ENCODE results near the gene GNA15.

Gene GNA15

GRCh38 chr19:3106509-3107141, 29.2 kb upstream of the GNA15 start:
- DNase-seq (ENCODE audit: low read depth in 2 of 2, low spot score in 1 of 2) = no peak

DNA sequence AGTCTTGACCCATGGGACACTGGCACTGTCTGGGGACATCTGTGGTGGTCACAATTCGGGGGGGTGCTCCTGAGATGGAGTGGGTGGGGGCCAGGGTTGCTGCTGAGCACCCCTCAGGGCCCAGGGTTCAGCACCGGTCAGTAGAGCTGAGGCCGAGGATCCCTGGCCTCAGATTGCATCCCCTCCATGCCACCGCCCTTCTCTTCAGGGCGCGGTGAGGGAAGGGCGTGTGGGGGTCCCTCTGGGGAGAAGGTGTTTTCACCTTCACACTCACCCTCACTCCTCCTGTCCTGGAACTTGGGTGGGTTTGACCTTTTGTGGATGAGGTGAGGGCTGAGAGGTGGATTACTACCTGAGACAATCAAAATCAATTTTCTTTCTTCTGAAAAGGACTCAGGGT, 28.2 kb upstream of the GNA15 start:
- DNase-seq (ENCODE audit: low read depth in 2 of 2, low spot score in 1 of 2) = no peak

GRCh38 chr19:3108775-3109174, 27.1 kb upstream of the GNA15 start:
- peak; percentile 35 to 53 for DNase-seq (ENCODE audit: low read depth in 2 of 2, low spot score in 1 of 2)

DNA sequence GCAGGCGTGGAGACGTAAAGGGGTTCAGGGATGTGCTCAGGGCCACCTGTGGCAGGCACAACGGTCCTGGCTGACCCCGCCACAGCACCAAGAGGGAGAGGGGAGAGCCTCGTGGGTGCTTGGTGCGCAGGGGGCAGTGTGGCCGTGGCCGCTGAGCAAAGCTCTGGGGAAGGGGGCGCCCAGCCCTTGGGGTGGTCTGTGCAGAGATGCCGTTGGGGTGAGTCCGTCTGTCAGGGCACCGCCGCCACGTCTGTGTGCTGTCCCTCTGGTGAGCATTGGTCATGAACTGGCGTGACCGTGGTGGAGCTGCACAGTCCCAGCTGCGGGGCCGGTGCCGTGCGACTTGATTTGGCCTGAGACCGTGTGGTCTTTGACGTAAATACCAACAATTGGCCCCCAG, 26.3 kb upstream of the GNA15 start:
- no peak for DNase-seq (ENCODE audit: low read depth in 2 of 2, low spot score in 1 of 2)

DNA sequence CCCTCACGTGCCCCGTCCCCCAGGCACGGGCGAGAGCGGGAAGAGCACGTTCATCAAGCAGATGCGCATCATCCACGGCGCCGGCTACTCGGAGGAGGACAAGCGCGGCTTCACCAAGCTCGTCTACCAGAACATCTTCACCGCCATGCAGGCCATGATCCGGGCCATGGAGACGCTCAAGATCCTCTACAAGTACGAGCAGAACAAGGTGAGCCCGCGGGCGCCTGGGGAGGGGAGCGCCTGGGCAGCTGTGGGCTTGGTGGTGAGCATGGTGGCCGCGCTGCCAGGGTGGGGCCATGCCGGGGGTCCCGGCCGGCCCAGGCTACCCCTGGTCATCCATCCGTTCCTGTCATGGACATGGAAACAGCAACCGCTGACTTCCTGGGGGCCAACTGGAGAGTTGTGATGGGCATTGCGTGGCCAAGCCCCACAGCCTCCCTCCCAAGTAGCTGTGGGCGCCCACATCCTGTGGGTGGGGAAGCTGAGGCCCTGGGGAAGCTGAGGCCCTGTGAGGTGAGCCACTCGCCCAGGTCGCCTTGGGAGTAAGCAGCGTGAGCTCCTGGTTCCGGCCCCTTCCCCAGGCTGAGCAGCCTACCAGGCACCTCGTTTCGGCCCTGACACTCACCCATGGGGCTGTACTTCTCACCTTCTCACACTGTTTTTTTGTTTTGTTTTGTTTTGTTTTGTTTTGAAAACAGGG, 25.6 kb upstream of the GNA15 start:
- no peak for DNase-seq (ENCODE audit: low read depth in 2 of 2, low spot score in 1 of 2)

- DNase-seq (ENCODE audit: low read depth in 2 of 2, low spot score in 1 of 2) = no peak
Measured at GRCh38 chr19:3111586-3112247, 24.1 kb upstream of the GNA15 start.

GRCh38 chr19:3112375-3113099, 23.3 kb upstream of the GNA15 start:
- no peak for DNase-seq (ENCODE audit: low read depth in 2 of 2, low spot score in 1 of 2)

DNA sequence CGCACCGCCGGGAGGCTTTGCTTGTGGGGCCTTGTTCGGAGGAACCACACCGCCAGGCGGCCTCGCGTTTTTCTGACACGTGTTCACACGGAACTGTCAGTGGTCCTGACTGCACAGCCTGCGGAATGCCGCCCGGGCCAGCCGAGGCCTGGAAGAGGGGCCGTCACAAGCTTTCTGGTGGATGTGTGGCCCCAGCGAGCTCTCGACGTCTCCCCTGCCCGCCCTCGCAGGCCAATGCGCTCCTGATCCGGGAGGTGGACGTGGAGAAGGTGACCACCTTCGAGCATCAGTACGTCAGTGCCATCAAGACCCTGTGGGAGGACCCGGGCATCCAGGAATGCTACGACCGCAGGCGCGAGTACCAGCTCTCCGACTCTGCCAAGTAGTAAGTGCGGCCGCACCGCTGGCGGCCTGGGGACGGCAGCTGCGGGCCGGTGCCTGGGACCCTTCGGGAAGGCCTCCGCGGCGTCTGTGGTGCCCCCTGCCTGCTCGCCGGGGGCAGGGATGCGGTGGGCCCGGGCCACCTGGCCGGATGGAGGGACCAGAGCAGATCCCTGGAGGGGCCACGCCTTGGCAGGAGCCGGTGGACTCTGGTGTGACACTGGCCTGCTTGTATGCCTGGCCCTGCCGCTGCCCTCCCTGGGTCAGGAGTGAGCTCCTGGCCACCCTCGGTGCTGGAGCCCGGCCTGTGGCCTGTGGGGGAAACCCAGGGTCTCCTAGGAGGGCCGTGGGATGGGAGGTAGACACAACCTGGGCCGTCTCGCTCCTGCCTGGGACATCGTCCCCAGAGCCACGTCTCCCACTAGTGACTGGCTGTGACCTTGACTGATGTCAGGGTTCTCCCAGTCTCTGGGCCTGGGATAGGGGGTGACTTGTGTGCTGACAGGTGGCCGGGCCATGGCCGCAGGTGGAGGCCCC, 22.5 kb upstream of the GNA15 start:
- no peak for DNase-seq (ENCODE audit: low read depth in 2 of 2, low spot score in 1 of 2)

GRCh38 chr19:3114018-3114726, 21.7 kb upstream of the GNA15 start:
- no peak for DNase-seq (ENCODE audit: low read depth in 2 of 2, low spot score in 1 of 2)

DNA sequence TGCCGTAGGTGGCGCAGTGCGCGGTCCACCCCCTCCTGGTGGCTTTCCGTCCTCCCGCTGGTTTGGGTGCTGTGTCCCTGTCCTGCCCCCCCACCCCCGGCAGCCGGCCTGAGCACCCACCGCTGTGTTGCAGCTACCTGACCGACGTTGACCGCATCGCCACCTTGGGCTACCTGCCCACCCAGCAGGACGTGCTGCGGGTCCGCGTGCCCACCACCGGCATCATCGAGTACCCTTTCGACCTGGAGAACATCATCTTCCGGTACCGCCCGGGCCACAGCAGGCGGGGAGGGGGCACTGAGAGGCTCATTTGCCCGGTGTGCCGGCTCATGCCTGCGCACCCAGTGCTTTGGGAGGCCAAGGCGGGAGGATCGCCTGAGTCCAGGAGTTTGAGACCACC, 21.0 kb upstream of the GNA15 start:
- DNase-seq (ENCODE audit: low read depth in 2 of 2, low spot score in 1 of 2) = no peak

DNA sequence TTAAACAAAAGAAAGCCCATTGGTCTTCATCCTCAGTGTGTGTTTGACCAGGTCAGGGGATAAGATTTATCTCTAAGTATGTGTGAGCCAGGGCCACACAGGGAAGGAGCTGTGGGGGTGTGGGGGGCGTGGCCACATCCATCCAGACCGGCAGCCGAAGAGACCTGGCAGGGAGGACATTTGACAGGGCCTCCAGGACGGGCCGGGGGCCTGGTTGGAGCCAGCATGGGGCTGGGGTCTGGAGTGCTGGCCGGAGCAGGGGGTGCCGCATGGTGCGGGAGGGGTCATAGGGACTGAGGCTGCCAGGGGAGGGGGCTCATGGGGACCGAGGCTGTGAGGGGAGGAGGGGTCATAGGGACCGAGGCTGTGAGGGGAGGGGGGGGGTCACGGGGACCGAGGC, 20.4 kb upstream of the GNA15 start:
- no peak for DNase-seq (ENCODE audit: low read depth in 2 of 2, low spot score in 1 of 2)

- DNase-seq (ENCODE audit: low read depth in 2 of 2, low spot score in 1 of 2) = no peak
Measured at GRCh38 chr19:3115916-3116602, 19.8 kb upstream of the GNA15 start.

GRCh38 chr19:3116621-3117020, 19.2 kb upstream of the GNA15 start:
- no peak for DNase-seq (ENCODE audit: low read depth in 2 of 2, low spot score in 1 of 2)

GRCh38 chr19:3117716-3118115, 18.1 kb upstream of the GNA15 start:
- no peak for DNase-seq (ENCODE audit: low read depth in 2 of 2, low spot score in 1 of 2)

DNA sequence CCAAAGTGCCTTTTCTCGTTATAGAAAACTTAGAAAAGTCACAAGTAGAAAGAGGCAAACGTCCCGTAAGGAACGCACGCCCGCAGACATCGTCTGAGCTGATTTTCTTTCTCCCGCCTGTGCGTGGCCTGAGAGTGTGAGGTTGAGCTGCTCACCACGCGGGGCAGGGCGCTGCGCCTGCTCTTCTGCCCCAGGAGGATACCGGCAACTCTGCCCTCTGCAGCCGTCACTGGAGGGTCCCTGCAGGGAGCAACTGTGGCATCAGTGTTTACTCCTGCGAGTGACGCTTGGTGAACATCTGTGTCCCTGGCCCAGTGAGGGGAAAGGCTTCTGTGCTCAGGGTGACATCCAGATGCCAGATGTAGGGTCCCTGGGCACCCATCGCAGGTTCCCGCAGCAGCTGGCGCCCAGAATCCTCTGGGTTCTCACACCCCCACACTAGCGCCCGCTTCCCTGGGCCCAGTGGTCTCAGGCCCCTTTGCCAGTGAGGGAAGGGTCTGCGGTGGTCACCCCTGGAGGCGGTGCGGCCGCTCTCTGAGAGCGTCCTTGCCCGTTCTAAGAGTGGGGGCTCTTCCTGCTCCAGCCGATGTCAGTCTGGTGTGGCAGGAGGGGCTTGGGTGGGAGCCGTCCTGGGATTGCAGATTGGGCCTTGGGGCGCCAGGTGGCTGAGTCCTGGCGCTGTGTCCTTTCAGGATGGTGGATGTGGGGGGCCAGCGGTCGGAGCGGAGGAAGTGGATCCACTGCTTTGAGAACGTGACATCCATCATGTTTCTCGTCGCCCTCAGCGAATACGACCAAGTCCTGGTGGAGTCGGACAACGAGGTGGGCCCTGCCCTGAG, 17.4 kb upstream of the GNA15 start:
- no peak for DNase-seq (ENCODE audit: low read depth in 2 of 2, low spot score in 1 of 2)

DNA sequence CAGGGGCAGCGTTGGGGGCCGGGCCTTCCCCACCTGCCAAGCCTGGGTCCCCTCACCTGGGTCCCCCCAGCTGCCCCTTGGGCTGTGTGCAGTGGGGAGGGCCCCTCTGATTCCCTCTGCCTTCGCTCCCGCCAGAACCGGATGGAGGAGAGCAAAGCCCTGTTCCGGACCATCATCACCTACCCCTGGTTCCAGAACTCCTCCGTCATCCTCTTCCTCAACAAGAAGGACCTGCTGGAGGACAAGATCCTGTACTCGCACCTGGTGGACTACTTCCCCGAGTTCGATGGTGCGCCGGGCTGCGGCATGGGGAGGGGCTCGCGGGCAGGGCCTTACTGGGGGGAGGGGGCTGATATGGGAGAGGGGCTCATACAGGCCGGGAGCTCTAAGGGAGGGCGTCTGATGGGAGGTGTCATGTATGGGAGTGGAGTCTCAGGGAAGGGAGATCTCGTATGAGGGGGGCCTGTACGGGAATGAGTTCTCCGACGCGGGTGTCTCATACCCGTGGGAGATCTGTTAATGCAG, 16.7 kb upstream of the GNA15 start:
- no peak for DNase-seq (ENCODE audit: low read depth in 2 of 2, low spot score in 1 of 2)

DNA sequence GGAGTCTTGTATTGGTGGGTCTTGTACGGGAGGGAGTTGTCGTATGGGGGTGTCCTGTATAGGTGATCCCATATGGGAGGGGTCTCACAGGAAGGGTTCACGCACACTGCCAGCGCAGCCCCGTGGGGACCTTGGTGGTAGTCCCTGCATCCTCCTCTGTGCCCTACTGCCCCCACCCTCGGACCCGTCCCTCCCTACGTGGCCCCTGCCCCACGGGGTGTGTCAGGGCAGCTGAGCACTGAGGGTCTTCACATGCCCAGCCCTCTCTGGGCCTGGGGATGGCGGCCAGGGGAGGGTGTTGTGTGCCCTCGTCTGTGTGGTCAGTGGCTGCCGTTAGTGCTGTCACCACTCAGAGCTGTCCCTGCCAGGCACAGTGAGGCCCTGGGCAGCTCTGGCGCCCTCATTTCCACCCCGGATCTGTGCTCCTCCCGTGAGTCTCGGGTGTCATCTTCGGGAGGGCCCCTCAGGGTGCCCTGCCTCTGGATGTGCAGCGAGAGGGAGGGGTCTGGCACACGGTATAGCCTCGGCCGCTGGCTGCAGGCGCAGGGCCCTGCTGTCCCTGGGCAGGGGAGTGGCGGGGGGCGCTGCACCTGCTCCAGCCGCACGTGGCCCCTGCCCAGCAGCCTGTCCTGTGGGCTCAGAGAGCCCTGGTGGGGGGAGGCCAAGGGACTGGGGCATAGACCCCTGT, 16.0 kb upstream of the GNA15 start:
- no peak for DNase-seq (ENCODE audit: low read depth in 2 of 2, low spot score in 1 of 2)
